Activated CD8-positive, alpha-beta T cell treated with anti-CD3 and anti-CD28 coated beads, Interleukin-2, amount 10 ng/mL, durations not matched to agents 7 days and 5 days (primary cell): ENCODE results near the gene PCDH9. TPM values are rescaled to one million over a fixed set of nuclear protein-coding genes. Genes with fewer than 3 reads are reported as not detected.

Experiments used
- ATAC-seq: fragments of 150-1000 bp; cut with Tn5 transposase; one replicate; pipeline ENCODE4 v1.10.0; 2021; ENCODE audit warnings: moderate library complexity
- CTCF ChIA-PET: fragments of 350-600 bp; sonication (Branson Sonifier 250); formaldehyde crosslinking; loops from one replicate; lab custom pipeline; 2021; ENCODE audit warnings: antibody characterized with exemption; lab: Charles Lee
- POLR2A ChIA-PET: fragments of 350-600 bp; sonication (Branson Sonifier 250); formaldehyde crosslinking; loops from one replicate; lab custom pipeline; 2021; ENCODE audit warnings: antibody characterized with exemption; lab: Charles Lee
- DNase-seq: peaks from one replicate; pipeline ENCODE4 v3.0.0-alpha.2; 2020
- H3K27ac Mint-ChIP-seq: one replicate; pipeline ENCODE4 v1.8.0; 2021; ENCODE audit warnings: mild to moderate bottlenecking, mixed read lengths
- H3K27me3 Mint-ChIP-seq: one replicate; pipeline ENCODE4 v1.8.0; 2021; ENCODE audit warnings: low read depth, mixed read lengths
- H3K36me3 Mint-ChIP-seq: one replicate; pipeline ENCODE4 v1.8.0; 2021; ENCODE audit warnings: low read depth, mixed read lengths
- H3K4me1 Mint-ChIP-seq: one replicate; pipeline ENCODE4 v1.8.0; 2021; ENCODE audit warnings: low read depth, mixed read lengths
- H3K4me3 Mint-ChIP-seq: one replicate; pipeline ENCODE4 v1.8.0; 2021; ENCODE audit warnings: mild to moderate bottlenecking, mixed read lengths
- H3K9me3 Mint-ChIP-seq: one replicate; pipeline ENCODE4 v1.8.0; 2022; ENCODE audit warnings: mixed read lengths; ENCODE audit not compliant: insufficient read depth
- total RNA-seq, 2 experiments: library from RNA; stranded (reverse); gene quantifications; one replicate each; pipeline ENCODE4 v1.2.3, GENCODE V29; 2021

The PCDH9 gene
- total RNA-seq, 2 experiments from 2014 or later, result 0.08 to 0.13 TPM

- Mint-ChIP-seq H3K27me3 (no peaks in the 10 kb centered on the region), H3K36me3 (no peaks in the 10 kb centered on the region), H3K4me3 (no peak overlapping the region), H3K9me3 (no peaks in the 10 kb centered on the region), H3K4me1 (no peaks in the 10 kb centered on the region), H3K27ac (no peak overlapping the region)
- POLR2A ChIA-PET, result no interaction called here
- ATAC-seq, result no peak
- DNase-seq, result no peak
- CTCF ChIA-PET, result no interaction called here
Observed at GRCh38 chr13:67069117-67069767, 160.9 kb downstream of the PCDH9 start.

- no peak overlapping the region for H3K27ac Mint-ChIP-seq
- DNase-seq (no peak), ATAC-seq (no peak)
- no peak overlapping the region for H3K4me3 Mint-ChIP-seq
- H3K9me3 Mint-ChIP-seq, result no peaks in the 10 kb centered on the region
- ChIA-PET POLR2A (no interaction called here), CTCF (no interaction called here)
- H3K27me3 Mint-ChIP-seq, result no peaks in the 10 kb centered on the region
- no peaks in the 10 kb centered on the region for H3K36me3 Mint-ChIP-seq
- no peaks in the 10 kb centered on the region for H3K4me1 Mint-ChIP-seq
Observed at GRCh38 chr13:67064920-67065319, 165.2 kb downstream of the PCDH9 start.

GRCh38 chr13:67063036-67063435 is 167.1 kb downstream of the PCDH9 start:
- DNase-seq (no peak), ATAC-seq (no peak)
- ChIA-PET POLR2A (no interaction called here), CTCF (no interaction called here)
- no peak overlapping the region for H3K27ac Mint-ChIP-seq
- H3K27me3 Mint-ChIP-seq, result no peaks in the 10 kb centered on the region
- H3K9me3 Mint-ChIP-seq, result no peaks in the 10 kb centered on the region
- H3K4me3 Mint-ChIP-seq, result no peak overlapping the region
- H3K36me3 Mint-ChIP-seq, result no peaks in the 10 kb centered on the region
- no peaks in the 10 kb centered on the region for H3K4me1 Mint-ChIP-seq

GRCh38 chr13:67062160-67062559 is 168.0 kb downstream of the PCDH9 start:
- no peak overlapping the region for H3K4me3 Mint-ChIP-seq
- no peaks in the 10 kb centered on the region for H3K27me3 Mint-ChIP-seq
- H3K9me3 Mint-ChIP-seq, result no peaks in the 10 kb centered on the region
- no peak for ATAC-seq
- CTCF ChIA-PET, result no interaction called here
- no peaks in the 10 kb centered on the region for H3K36me3 Mint-ChIP-seq
- POLR2A ChIA-PET, result no interaction called here
- no peaks in the 10 kb centered on the region for H3K4me1 Mint-ChIP-seq
- H3K27ac Mint-ChIP-seq, result no peak overlapping the region
- no peak for DNase-seq

- H3K4me3 Mint-ChIP-seq, result no peak overlapping the region
- no peaks in the 10 kb centered on the region for H3K36me3 Mint-ChIP-seq
- H3K27me3 Mint-ChIP-seq, result no peaks in the 10 kb centered on the region
- CTCF ChIA-PET, result no interaction called here
- POLR2A ChIA-PET, result no interaction called here
- H3K4me1 Mint-ChIP-seq, result no peaks in the 10 kb centered on the region
- no peak overlapping the region for H3K27ac Mint-ChIP-seq
- no peak for ATAC-seq
- H3K9me3 Mint-ChIP-seq, result no peaks in the 10 kb centered on the region
- no peak for DNase-seq
Observed at GRCh38 chr13:67061750-67062149, 168.4 kb downstream of the PCDH9 start.

- POLR2A ChIA-PET, result no interaction called here
- Mint-ChIP-seq H3K36me3 (no peaks in the 10 kb centered on the region), H3K4me3 (no peak overlapping the region), H3K4me1 (peaks cover 4% of the 10 kb centered on the region), H3K27ac (no peak overlapping the region), H3K27me3 (no peaks in the 10 kb centered on the region), H3K9me3 (no peaks in the 10 kb centered on the region)
- DNase-seq (no peak), ATAC-seq (no peak)
- CTCF ChIA-PET, result no interaction called here
Observed at GRCh38 chr13:67052550-67053490, 177.3 kb downstream of the PCDH9 start.

GRCh38 chr13:67049744-67050143 is 180.4 kb downstream of the PCDH9 start:
- ATAC-seq (no peak), DNase-seq (no peak)
- peaks cover 4% of the 10 kb centered on the region for H3K4me1 Mint-ChIP-seq
- ChIA-PET CTCF (no interaction called here), POLR2A (no interaction called here)
- no peaks in the 10 kb centered on the region for H3K27me3 Mint-ChIP-seq
- H3K27ac Mint-ChIP-seq, result no peak overlapping the region
- H3K9me3 Mint-ChIP-seq, result no peaks in the 10 kb centered on the region
- H3K36me3 Mint-ChIP-seq, result no peaks in the 10 kb centered on the region
- no peak overlapping the region for H3K4me3 Mint-ChIP-seq

- peaks cover 4% of the 10 kb centered on the region for H3K4me1 Mint-ChIP-seq
- ATAC-seq (no peak), DNase-seq (no peak)
- no peaks in the 10 kb centered on the region for H3K27me3 Mint-ChIP-seq
- ChIA-PET POLR2A (no interaction called here), CTCF (no interaction called here)
- H3K27ac Mint-ChIP-seq, result no peak overlapping the region
- H3K36me3 Mint-ChIP-seq, result no peaks in the 10 kb centered on the region
- H3K9me3 Mint-ChIP-seq, result no peaks in the 10 kb centered on the region
- H3K4me3 Mint-ChIP-seq, result no peak overlapping the region
Observed at GRCh38 chr13:67048821-67049150, 181.3 kb downstream of the PCDH9 start.

GRCh38 chr13:67048084-67048820 is 181.9 kb downstream of the PCDH9 start:
- ATAC-seq, result no peak

GRCh38 chr13:67045357-67045756 is 184.8 kb downstream of the PCDH9 start:
- ChIA-PET CTCF (no interaction called here), POLR2A (no interaction called here)
- no peak for ATAC-seq
- DNase-seq, result no peak
- Mint-ChIP-seq H3K36me3 (no peaks in the 10 kb centered on the region), H3K4me1 (peaks cover 4% of the 10 kb centered on the region), H3K27ac (no peak overlapping the region), H3K9me3 (peaks cover 4% of the 10 kb centered on the region), H3K4me3 (no peak overlapping the region), H3K27me3 (no peaks in the 10 kb centered on the region)

More at GRCh38 chr13:67048084-67048820, 181.9 kb downstream of the PCDH9 start:
- H3K36me3 Mint-ChIP-seq, result no peaks in the 10 kb centered on the region
- no peak overlapping the region for H3K27ac Mint-ChIP-seq
- no peaks in the 10 kb centered on the region for H3K27me3 Mint-ChIP-seq
- no peak for DNase-seq
- ChIA-PET CTCF (no interaction called here), POLR2A (no interaction called here)
- H3K9me3 Mint-ChIP-seq, result no peaks in the 10 kb centered on the region
- H3K4me1 Mint-ChIP-seq, result peaks cover 4% of the 10 kb centered on the region
- no peak overlapping the region for H3K4me3 Mint-ChIP-seq

GRCh38 chr13:67043901-67044300 is 186.2 kb downstream of the PCDH9 start:
- no peaks in the 10 kb centered on the region for H3K36me3 Mint-ChIP-seq
- peaks cover 4% of the 10 kb centered on the region for H3K4me1 Mint-ChIP-seq
- H3K4me3 Mint-ChIP-seq, result no peak overlapping the region
- no peak overlapping the region for H3K27ac Mint-ChIP-seq
- no peak for DNase-seq
- H3K27me3 Mint-ChIP-seq, result no peaks in the 10 kb centered on the region
- ATAC-seq, result no peak
- peaks cover 4% of the 10 kb centered on the region for H3K9me3 Mint-ChIP-seq
- CTCF ChIA-PET, result no interaction called here
- POLR2A ChIA-PET, result no interaction called here

- H3K36me3 Mint-ChIP-seq, result no peaks in the 10 kb centered on the region
- DNase-seq, result no peak
- H3K4me3 Mint-ChIP-seq, result no peak overlapping the region
- no peak overlapping the region for H3K27ac Mint-ChIP-seq
- H3K27me3 Mint-ChIP-seq, result no peaks in the 10 kb centered on the region
- H3K4me1 Mint-ChIP-seq, result no peaks in the 10 kb centered on the region
- POLR2A ChIA-PET, result no interaction called here
- peaks cover 4% of the 10 kb centered on the region for H3K9me3 Mint-ChIP-seq
- ATAC-seq, result no peak
- CTCF ChIA-PET, result no interaction called here
Observed at GRCh38 chr13:67042556-67042955, 187.6 kb downstream of the PCDH9 start.
